Activated B cell treated with CpG ODN at 0.5 μM for 24 hours (primary cell): Measurements from ENCODE around the gene MMP17. TPM values are rescaled to one million over a fixed set of nuclear protein-coding genes. Genes with fewer than 3 reads are reported as not detected.

Experiments used
- ATAC-seq: fragments of 200-7000 bp; cut with Tn5 transposase; one replicate; pipeline ENCODE4 v1.10.0; 2021; ENCODE audit warnings: low read depth, mild to moderate bottlenecking, moderate library complexity
- CTCF ChIA-PET: fragments of 350-600 bp; sonication (Branson Sonifier 250); formaldehyde crosslinking; loops from one replicate; lab custom pipeline; 2021; ENCODE audit warnings: antibody characterized with exemption; lab: Charles Lee
- POLR2A ChIA-PET: fragments of 350-600 bp; sonication (Branson Sonifier 250); formaldehyde crosslinking; loops from one replicate; lab custom pipeline; 2021; ENCODE audit warnings: antibody characterized with exemption; lab: Charles Lee
- DNase-seq: peaks from one replicate; pipeline ENCODE4 v3.0.0; 2022
- H3K27ac Mint-ChIP-seq: one replicate; pipeline ENCODE4 v1.8.0; 2020; ENCODE audit warnings: mixed read lengths
- H3K27me3 Mint-ChIP-seq: one replicate; pipeline ENCODE4 v1.8.0; 2021; ENCODE audit warnings: mixed read lengths
- H3K36me3 Mint-ChIP-seq: one replicate; pipeline ENCODE4 v1.8.0; 2021; ENCODE audit warnings: low read depth, mixed read lengths
- H3K4me1 Mint-ChIP-seq: one replicate; pipeline ENCODE4 v1.8.0; 2021; ENCODE audit warnings: mixed read lengths
- H3K4me3 Mint-ChIP-seq: one replicate; pipeline ENCODE4 v1.8.0; 2020; ENCODE audit warnings: mild to moderate bottlenecking, mixed read lengths
- H3K9me3 Mint-ChIP-seq: one replicate; pipeline ENCODE4 v1.8.0; 2020; ENCODE audit warnings: mixed read lengths
- CTCF ChIP-seq: fragments of 200-600 bp; IDR thresholded peaks from one replicate; pipeline ENCODE4 v1.8.0; 2022; ENCODE audit warnings: antibody characterized with exemption, mild to moderate bottlenecking
- intact Hi-C: fragments of 100-400 bp; cut with micrococcal nuclease; formaldehyde crosslinking; loops from one replicate; pipeline ENCODE4 v1.15.1; 2024
- total RNA-seq: library from RNA; stranded (reverse); gene quantifications from 2 replicates; pipeline ENCODE4 v1.2.3, GENCODE V29; 2022

MMP17 gene
- total RNA-seq, 1 donor from 2014 or later, result 11.3 TPM

GRCh38 chr12:131784909-131785762 lies 43.1 kb upstream of the MMP17 start:
- TF ChIP-seq CTCF, result no peak
- ChIA-PET CTCF (interaction anchor here (2.7 kb wide), 1 partner anchor 9 kb away, joined by 7 read pairs; no protein-coding TSS in a partner anchor), POLR2A (interaction anchor here (3.2 kb wide), 1 partner anchor 10 kb away, joined by 11 read pairs; no protein-coding TSS in a partner anchor)
- Mint-ChIP-seq H3K27me3 (no peaks in the 10 kb centered on the region), H3K36me3 (peaks cover 65% of the 10 kb centered on the region), H3K4me3 (no peak overlapping the region), H3K4me1 (peaks cover 14% of the 10 kb centered on the region), H3K9me3 (no peaks in the 10 kb centered on the region), H3K27ac (no peak overlapping the region)
- intact Hi-C loops, result no loop called here
- no peak for ATAC-seq
- DNase-seq, result no peak

- CTCF ChIA-PET, result interaction anchor here (2.7 kb wide), 1 partner anchor 10 kb away, joined by 7 read pairs; no protein-coding TSS in a partner anchor
- no peak for DNase-seq
- Mint-ChIP-seq H3K36me3 (peaks cover 65% of the 10 kb centered on the region), H3K4me1 (peaks cover 14% of the 10 kb centered on the region), H3K27me3 (no peaks in the 10 kb centered on the region), H3K27ac (no peak overlapping the region), H3K9me3 (no peaks in the 10 kb centered on the region), H3K4me3 (no peak overlapping the region)
- no peak for ATAC-seq
- TF ChIP-seq CTCF, result no peak
- POLR2A ChIA-PET, result interaction anchor here (0.6 to 3.2 kb wide), 2 partner anchors 10 to 40 kb away, joined by 11 to 21 read pairs; no protein-coding TSS in a partner anchor
- intact Hi-C loops, result no loop called here
Measured at GRCh38 chr12:131785763-131786330, 42.3 kb upstream of the MMP17 start.

GRCh38 chr12:131786331-131786730 lies 41.9 kb upstream of the MMP17 start:
- POLR2A ChIA-PET, result interaction anchor here (0.6 to 3.2 kb wide), 2 partner anchors 11 to 39 kb away, joined by 11 to 21 read pairs; no protein-coding TSS in a partner anchor
- Mint-ChIP-seq H3K4me3 (no peak overlapping the region), H3K27ac (no peak overlapping the region), H3K4me1 (peaks cover 14% of the 10 kb centered on the region), H3K27me3 (no peaks in the 10 kb centered on the region), H3K9me3 (no peaks in the 10 kb centered on the region), H3K36me3 (peaks cover 70% of the 10 kb centered on the region)
- ATAC-seq (no peak), DNase-seq (no peak)
- intact Hi-C loops, result no loop called here
- CTCF ChIA-PET, result interaction anchor here (2.7 kb wide), 1 partner anchor 10 kb away, joined by 7 read pairs; no protein-coding TSS in a partner anchor
- TF ChIP-seq CTCF, result no peak

- POLR2A ChIA-PET, result no interaction called here
- H3K27ac Mint-ChIP-seq, result no peak overlapping the region
- H3K9me3 Mint-ChIP-seq, result no peaks in the 10 kb centered on the region
- H3K27me3 Mint-ChIP-seq, result no peaks in the 10 kb centered on the region
- no peak overlapping the region for H3K4me3 Mint-ChIP-seq
- DNase-seq (no peak), ATAC-seq (no peak)
- TF ChIP-seq CTCF, result no peak
- peaks cover 72% of the 10 kb centered on the region for H3K36me3 Mint-ChIP-seq
- intact Hi-C loops, result no loop called here
- CTCF ChIA-PET, result no interaction called here
- peaks cover 14% of the 10 kb centered on the region for H3K4me1 Mint-ChIP-seq
Measured at GRCh38 chr12:131787143-131787660, 41.0 kb upstream of the MMP17 start.

- Mint-ChIP-seq H3K4me1 (peaks cover 12% of the 10 kb centered on the region), H3K27me3 (no peaks in the 10 kb centered on the region), H3K36me3 (peaks cover 80% of the 10 kb centered on the region), H3K4me3 (no peak overlapping the region), H3K9me3 (no peaks in the 10 kb centered on the region), H3K27ac (no peak overlapping the region)
- intact Hi-C loops, result no loop called here
- POLR2A ChIA-PET, result no interaction called here
- CTCF ChIA-PET, result no interaction called here
- DNase-seq (no peak), ATAC-seq (no peak)
- no peak for TF ChIP-seq CTCF
Measured at GRCh38 chr12:131788070-131788469, 40.1 kb upstream of the MMP17 start.
